ENCODE results near the gene FAM3C.

The FAM3C gene

GRCh38 chr7:121342631-121343030 is 53.5 kb downstream of the FAM3C start:
- H3K4me3 ChIP-seq (ENCODE audit: control insufficient read depth, low read depth, low read length) = no peak overlapping the region
- no peak for DNase-seq (ENCODE audit: low read depth)
- no peak for TF ChIP-seq CTCF (IDR thresholded peaks at IDR 0.05; ENCODE audit: control insufficient read depth, insufficient read depth, low read depth, low read length, missing control alignments)

- no peak overlapping the region for H3K4me3 ChIP-seq (ENCODE audit: control insufficient read depth, low read depth, low read length)
- DNase-seq (ENCODE audit: low read depth) = no peak
- no peak for TF ChIP-seq CTCF (IDR thresholded peaks at IDR 0.05; ENCODE audit: control insufficient read depth, insufficient read depth, low read depth, low read length, missing control alignments)
Observed at GRCh38 chr7:121341933-121342332, 54.2 kb downstream of the FAM3C start.

- H3K4me3 ChIP-seq (ENCODE audit: control insufficient read depth, low read depth, low read length) = no peak overlapping the region
- DNase-seq (ENCODE audit: low read depth) = no peak
- no peak for TF ChIP-seq CTCF (IDR thresholded peaks at IDR 0.05; ENCODE audit: control insufficient read depth, insufficient read depth, low read depth, low read length, missing control alignments)
Observed at GRCh38 chr7:121339082-121339481, 57.0 kb downstream of the FAM3C start.

GRCh38 chr7:121337398-121337797 is 58.7 kb downstream of the FAM3C start:
- DNase-seq (ENCODE audit: low read depth) = no peak
- H3K4me3 ChIP-seq (ENCODE audit: control insufficient read depth, low read depth, low read length) = no peak overlapping the region
- TF ChIP-seq CTCF (IDR thresholded peaks at IDR 0.05; ENCODE audit: control insufficient read depth, insufficient read depth, low read depth, low read length, missing control alignments) = peak; percentile 41

- DNase-seq (ENCODE audit: low read depth) = no peak
- TF ChIP-seq CTCF (IDR thresholded peaks at IDR 0.05; ENCODE audit: control insufficient read depth, insufficient read depth, low read depth, low read length, missing control alignments) = no peak
- H3K4me3 ChIP-seq (ENCODE audit: control insufficient read depth, low read depth, low read length) = no peak overlapping the region
Observed at GRCh38 chr7:121336579-121336978, 59.5 kb downstream of the FAM3C start.

GRCh38 chr7:121334875-121335648 is 61.0 kb downstream of the FAM3C start:
- no peak overlapping the region for H3K4me3 ChIP-seq (ENCODE audit: control insufficient read depth, low read depth, low read length)
- TF ChIP-seq CTCF (IDR thresholded peaks at IDR 0.05; ENCODE audit: control insufficient read depth, insufficient read depth, low read depth, low read length, missing control alignments) = no peak
- DNase-seq (ENCODE audit: low read depth) = no peak
